GM21390 (cell line): ENCODE results near the gene PIEZO1.
"Not testable (repeated sequence)": the region's sequence is repeated elsewhere in the genome, so short reads cannot be mapped to it uniquely, and the experiment has no call there.

Experiments used
- ATAC-seq: cut with Tn5 transposase; IDR thresholded peaks from one replicate; pipeline ENCODE4 v1.9.1; 2021; ENCODE audit not compliant: unreplicated experiment

Gene PIEZO1

GRCh38 chr16:88785106-88785924, at the start of gene PIEZO1:
Gene PIEZO1 (minus strand): TSS chr16:88785220. CDS start chr16:88784964, 256 bp downstream.
- no peak for ATAC-seq

GRCh38 chr16:88834670-88835069, 49.6 kb upstream of the PIEZO1 start:
- no peak for ATAC-seq

GRCh38 chr16:88833086-88833485, 48.1 kb upstream of the PIEZO1 start:
- no peak for ATAC-seq

- ATAC-seq = no peak
These were observed 46.8 kb upstream of the PIEZO1 start for GRCh38 chr16:88831838-88832237.

GRCh38 chr16:88830783-88831182, 45.8 kb upstream of the PIEZO1 start:
- no peak for ATAC-seq

- ATAC-seq = no peak
These were observed 45.2 kb upstream of the PIEZO1 start for GRCh38 chr16:88830258-88830657.

- no peak for ATAC-seq
These were observed 43.7 kb upstream of the PIEZO1 start for GRCh38 chr16:88828711-88829110.

- no peak for ATAC-seq
These were observed 42.7 kb upstream of the PIEZO1 start for GRCh38 chr16:88827727-88828126.

GRCh38 chr16:88826070-88826840, 41.2 kb upstream of the PIEZO1 start:
- ATAC-seq = no peak

- no peak for ATAC-seq
These were observed 40.1 kb upstream of the PIEZO1 start for GRCh38 chr16:88825146-88825545.

- no peak for ATAC-seq
These were observed 39.4 kb upstream of the PIEZO1 start for GRCh38 chr16:88824256-88825077.

- ATAC-seq = not testable (repeated sequence)
These were observed 38.6 kb upstream of the PIEZO1 start for GRCh38 chr16:88823646-88824045.

GRCh38 chr16:88822281-88823040, 37.4 kb upstream of the PIEZO1 start:
- ATAC-seq = no peak

GRCh38 chr16:88821168-88821850, 36.3 kb upstream of the PIEZO1 start:
- ATAC-seq = no peak

- ATAC-seq = no peak
These were observed 35.5 kb upstream of the PIEZO1 start for GRCh38 chr16:88820385-88821025.

GRCh38 chr16:88819126-88819525, 34.1 kb upstream of the PIEZO1 start:
- ATAC-seq = no peak

- no peak for ATAC-seq
These were observed 33.5 kb upstream of the PIEZO1 start for GRCh38 chr16:88818575-88818874.

GRCh38 chr16:88817785-88818574, 33.0 kb upstream of the PIEZO1 start:
- ATAC-seq = no peak
